Jurkat, Clone E6-1 (cell line): ENCODE data around the gene DIMT1.

Experiments
- DNase-seq: peaks from one replicate; pipeline ENCODE4 v3.0.0-alpha.2; 2011; ENCODE audit warnings: low read depth, low spot score
- H3K4me3 ChIP-seq: 2 replicates; pipeline ENCODE4 v1.5.1; 2011; ENCODE audit warnings: mild to moderate bottlenecking, low read length, control low read depth, moderate library complexity

DIMT1 gene

DNA sequence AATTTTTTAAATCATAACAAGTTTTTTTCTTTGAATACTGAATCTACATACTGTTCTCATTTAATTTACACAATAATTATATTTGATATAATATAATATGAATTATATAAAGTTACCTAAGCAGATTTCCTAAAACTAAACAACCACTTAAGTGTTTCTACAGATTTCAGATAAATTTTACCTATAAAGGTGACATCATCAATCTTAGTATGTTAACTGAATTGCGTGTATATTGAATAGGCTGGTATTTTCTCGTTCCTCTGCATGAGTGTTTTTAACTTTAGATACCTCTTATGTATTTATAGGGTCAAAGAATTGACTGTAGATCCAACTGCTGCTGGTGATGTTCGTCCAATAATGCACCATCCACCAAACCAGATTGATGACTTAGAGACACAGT is 30.3 kb downstream of the DIMT1 start:
- H3K4me3 ChIP-seq: no peak overlapping the region
- DNase-seq: no peak

DNA sequence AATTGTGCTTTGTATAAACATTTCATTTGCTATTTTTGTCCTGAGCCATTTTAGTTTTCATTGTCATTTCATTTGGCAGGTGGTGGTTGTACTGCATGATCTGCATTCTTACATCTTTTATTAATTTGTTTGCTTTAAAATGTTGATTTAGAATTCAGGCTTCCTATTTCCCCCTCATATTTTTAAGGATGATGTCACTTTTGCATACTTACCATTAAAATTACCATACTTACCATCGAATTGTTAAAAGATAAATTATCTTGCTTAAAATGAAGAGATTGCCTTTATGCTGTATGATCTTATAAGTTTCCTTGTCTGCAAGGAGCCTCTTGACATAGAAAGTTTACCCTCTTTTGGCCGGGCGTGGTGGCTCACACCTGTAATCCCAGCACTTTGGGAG is 31.1 kb downstream of the DIMT1 start:
- no peak for DNase-seq
- H3K4me3 ChIP-seq: no peak overlapping the region

DNA sequence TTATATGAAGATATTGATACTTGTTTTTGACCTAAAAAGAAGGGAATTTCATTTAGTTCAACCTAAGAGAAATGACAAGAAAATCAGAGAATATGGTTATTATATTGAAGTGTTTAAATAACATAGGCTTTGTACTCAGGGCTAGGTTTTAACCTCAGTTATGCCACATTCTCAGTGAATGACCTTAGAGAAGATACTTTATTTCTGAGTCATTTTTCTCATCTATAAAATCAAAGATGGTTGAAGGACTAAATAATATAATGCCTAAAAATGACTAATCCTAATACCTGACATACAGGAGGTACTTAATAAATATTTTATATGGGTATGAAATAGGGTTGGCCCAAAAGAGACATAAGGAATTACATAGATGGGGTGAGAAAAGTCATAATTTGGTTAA is 32.3 kb downstream of the DIMT1 start:
- DNase-seq: no peak
- H3K4me3 ChIP-seq: no peak overlapping the region

- no peak for DNase-seq
- no peak overlapping the region for H3K4me3 ChIP-seq
Observed at GRCh38 chr5:62369039-62369438, 34.7 kb downstream of the DIMT1 start.

GRCh38 chr5:62362701-62363100 is 41.0 kb downstream of the DIMT1 start:
- no peak overlapping the region for H3K4me3 ChIP-seq
- DNase-seq: no peak

DNA sequence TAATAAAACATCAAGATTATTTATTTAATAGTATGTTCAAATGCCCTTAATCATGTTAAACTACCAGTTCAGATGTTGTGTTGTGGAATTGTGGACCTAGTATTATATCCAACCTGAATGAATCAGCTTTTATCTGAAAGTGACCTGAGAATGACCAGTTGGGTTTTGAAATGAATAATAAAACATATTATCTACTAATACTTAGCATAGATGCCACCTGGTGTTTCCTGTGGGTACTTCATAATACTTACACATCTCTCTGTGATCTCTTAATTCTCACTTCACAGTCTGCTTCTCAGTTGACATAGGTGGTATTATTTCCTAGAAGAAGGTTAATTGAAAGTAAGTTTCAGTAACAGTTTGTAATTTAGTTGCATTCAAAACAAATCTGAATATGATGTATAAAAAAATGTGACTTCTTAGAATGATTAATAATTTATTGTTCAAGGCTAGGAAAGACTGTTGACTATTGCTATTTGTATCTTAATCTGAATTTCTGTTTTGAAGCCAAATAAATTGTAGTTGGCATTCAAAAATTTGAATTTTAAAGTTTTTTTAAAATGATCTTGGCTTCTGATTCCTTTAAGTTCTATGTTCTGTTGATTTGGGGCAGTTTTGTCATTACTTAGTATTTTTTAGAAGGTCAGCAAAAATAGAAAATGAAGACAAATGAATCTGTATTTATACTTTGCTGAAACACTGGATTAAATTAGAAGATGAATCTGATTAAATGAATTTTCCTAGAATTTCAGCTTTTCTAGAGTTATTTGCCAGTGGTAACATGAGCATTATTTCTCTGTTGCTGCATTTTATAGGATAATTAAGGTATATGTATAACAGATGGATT is 49.5 kb downstream of the DIMT1 start:
- no peak overlapping the region for H3K4me3 ChIP-seq
- DNase-seq: peak; percentile 47

DNA sequence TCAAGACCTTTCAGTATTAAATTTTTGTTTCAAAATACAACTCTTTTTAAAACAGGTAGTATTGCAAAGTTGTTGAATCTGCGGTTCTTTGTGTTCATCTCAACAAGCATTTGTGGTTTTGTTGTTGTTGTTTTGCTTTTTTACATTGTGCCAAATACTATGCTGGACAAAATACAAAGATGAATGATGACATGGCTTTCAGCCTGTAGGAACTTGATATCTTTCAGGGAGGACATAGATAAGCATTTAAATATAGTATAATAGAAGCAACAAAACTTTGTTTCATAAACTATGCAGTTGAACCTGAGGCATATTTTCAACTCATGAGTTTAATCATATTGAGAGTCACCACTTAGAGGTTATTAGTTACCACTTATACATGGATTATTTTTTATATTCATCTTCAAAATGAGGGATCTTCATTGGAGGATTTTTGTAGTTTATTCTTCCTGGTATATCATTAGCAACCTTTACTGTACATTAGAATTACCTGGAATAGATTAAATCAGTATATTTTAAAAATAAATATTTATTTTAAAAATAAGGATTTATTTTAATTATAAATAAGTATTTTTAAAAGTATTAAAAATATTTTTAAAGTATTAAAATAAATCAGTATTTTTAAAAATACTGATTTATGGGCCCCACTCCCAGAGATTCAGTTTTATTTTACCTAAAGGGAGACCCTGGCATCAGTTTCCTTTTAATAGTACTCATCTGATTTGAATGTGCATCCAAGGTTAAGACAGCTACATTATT is 54.8 kb downstream of the DIMT1 start:
- DNase-seq: no peak
- H3K4me3 ChIP-seq: no peak overlapping the region

GRCh38 chr5:62347928-62348327 is 55.8 kb downstream of the DIMT1 start:
- DNase-seq: no peak

DNA sequence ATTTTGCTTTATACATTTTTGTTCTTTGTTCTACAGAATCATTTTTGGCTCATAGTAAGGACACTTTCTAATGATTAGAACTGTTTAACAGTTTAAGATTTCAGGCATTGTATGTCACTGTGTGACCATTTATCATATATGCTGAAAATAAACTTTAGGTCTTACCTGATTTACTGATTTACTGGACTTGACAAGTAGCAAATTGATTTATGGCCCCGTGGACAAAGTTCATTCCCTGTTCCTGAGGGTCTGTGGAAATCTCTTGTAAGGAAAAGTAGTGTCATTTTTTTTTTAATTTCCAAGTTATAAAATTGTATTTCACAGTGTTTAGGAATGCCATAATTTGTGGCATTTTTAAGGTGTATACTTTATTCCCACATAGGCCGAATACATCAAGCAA is 57.0 kb downstream of the DIMT1 start:
- no peak for DNase-seq
- no peak overlapping the region for H3K4me3 ChIP-seq

More at GRCh38 chr5:62347928-62348327, 55.8 kb downstream of the DIMT1 start:
- no peak overlapping the region for H3K4me3 ChIP-seq

- no peak for DNase-seq
- no peak overlapping the region for H3K4me3 ChIP-seq
Observed at GRCh38 chr5:62343428-62343827, 60.3 kb downstream of the DIMT1 start.

DNA sequence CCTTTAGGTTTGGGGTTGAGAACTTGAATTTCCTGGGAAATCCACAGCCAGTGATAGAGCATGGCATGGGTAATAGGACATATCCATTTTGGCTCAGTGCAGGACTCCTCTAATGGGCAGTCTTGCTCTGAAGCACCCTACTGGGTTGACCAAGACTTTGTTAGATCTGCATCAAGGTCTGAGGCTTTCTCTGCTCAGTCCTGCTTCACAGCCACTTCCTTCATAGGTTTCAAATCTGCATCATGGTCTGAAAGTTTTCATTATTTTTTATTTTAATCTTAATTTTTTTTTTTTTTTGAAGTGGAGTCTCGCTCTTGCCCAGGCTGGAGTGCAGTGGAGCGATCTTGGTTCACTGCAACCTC is 61.2 kb downstream of the DIMT1 start:
- no peak overlapping the region for H3K4me3 ChIP-seq
- no peak for DNase-seq

- H3K4me3 ChIP-seq: no peak overlapping the region
- peak; percentile 40 for DNase-seq
Observed at GRCh38 chr5:62341783-62342475, 61.8 kb downstream of the DIMT1 start.

DNA sequence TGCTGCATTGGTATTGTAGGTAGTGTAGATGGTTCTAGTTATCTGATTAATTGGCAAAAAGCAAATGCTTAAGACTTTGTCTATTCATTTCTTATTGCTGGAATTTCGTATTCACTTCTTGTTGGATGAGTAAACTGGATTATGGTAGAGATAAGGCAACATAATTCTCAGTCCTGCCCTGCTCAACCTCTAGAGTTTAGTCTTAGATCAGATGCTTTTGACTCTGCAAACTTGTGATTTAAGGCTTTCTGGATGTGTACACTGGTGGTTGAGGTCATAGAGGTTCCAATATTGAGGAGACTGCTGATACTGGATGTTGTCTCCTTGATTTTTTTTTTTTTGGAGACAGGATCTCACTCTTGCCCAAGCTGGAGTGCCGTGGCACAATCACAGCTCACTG is 62.7 kb downstream of the DIMT1 start:
- no peak overlapping the region for H3K4me3 ChIP-seq
- DNase-seq: no peak

DNA sequence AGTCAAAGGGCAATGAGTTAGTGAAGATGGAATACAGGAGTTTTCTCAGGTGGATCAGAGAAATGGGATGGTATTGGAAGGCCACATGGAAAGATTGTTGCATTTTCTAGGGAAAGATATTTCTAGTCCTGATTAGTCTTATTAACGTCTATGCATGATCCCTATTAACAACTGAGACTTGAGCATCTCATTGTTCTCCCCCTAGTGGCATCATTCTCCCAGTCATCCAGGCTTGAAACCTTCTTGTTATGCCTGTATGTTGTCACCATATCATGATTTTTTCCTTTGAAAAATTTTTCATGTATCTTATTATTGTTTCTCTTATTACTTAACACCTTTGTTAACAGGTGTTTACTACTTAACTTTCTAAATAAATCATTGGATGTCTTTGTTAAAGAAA is 63.3 kb downstream of the DIMT1 start:
- DNase-seq: peak; percentile 48
- H3K4me3 ChIP-seq: no peak overlapping the region
